DOHH2 (cell line): ENCODE results near the gene LGR6.

Source experiments
- H3F3A ChIP-seq: fragments of 200-600 bp; sonication (generic), shearing (Covaris generic); 2 replicates; pipeline ENCODE4 v1.6.0; 2016; ENCODE audit warnings: antibody characterized with exemption, mild to moderate bottlenecking; ENCODE audit not compliant: control insufficient read depth, insufficient read depth
- H3K27ac ChIP-seq: fragments of 200-600 bp; sonication (generic); 2 replicates; pipeline ENCODE4 v1.5.1; 2014; ENCODE audit warnings: low read depth, mild to moderate bottlenecking, low read length, moderate library complexity
- H3K27me3 ChIP-seq: fragments of 200-600 bp; sonication (generic); 2 replicates; pipeline ENCODE4 v1.6.1; 2014; ENCODE audit warnings: mild to moderate bottlenecking, low read length, mixed read lengths; ENCODE audit not compliant: control insufficient read depth
- H3K36me3 ChIP-seq: fragments of 200-600 bp; sonication (generic); 2 replicates; pipeline ENCODE4 v1.6.1; 2014; ENCODE audit warnings: mild to moderate bottlenecking, low read length, moderate library complexity, mixed read lengths; ENCODE audit not compliant: control insufficient read depth
- H3K4me1 ChIP-seq: fragments of 200-600 bp; sonication (generic); 2 replicates; pipeline ENCODE4 v1.6.1; 2014; ENCODE audit warnings: mild to moderate bottlenecking, low read length, mixed read lengths; ENCODE audit not compliant: control insufficient read depth
- H3K4me2 ChIP-seq: fragments of 200-600 bp; sonication (generic); 2 replicates; pipeline ENCODE4 v1.6.0; 2014; ENCODE audit warnings: mild to moderate bottlenecking, low read length, moderate library complexity
- H3K4me3 ChIP-seq: fragments of 200-600 bp; sonication (generic); 2 replicates; pipeline ENCODE4 v1.5.1; 2014; ENCODE audit warnings: mild to moderate bottlenecking, low read length, mixed read lengths
- H3K79me2 ChIP-seq: fragments of 200-600 bp; sonication (generic); 2 replicates; pipeline ENCODE4 v1.6.1; 2014; ENCODE audit warnings: mild to moderate bottlenecking, low read length, mixed read lengths; ENCODE audit not compliant: control insufficient read depth
- H3K9me2 ChIP-seq: fragments of 200-600 bp; sonication (generic); replicated peaks from 2 replicates; pipeline ENCODE4 v1.6.1; 2014; ENCODE audit warnings: mild to moderate bottlenecking, low read length, mixed read lengths; ENCODE audit not compliant: control insufficient read depth
- H3K9me3 ChIP-seq: fragments of 200-600 bp; sonication (generic); 2 replicates; pipeline ENCODE4 v1.6.1; 2014; ENCODE audit warnings: antibody characterized with exemption, low read length, mixed read lengths; ENCODE audit not compliant: control insufficient read depth, insufficient read depth
- H4K20me1 ChIP-seq: fragments of 200-600 bp; sonication (generic); 2 replicates; pipeline ENCODE4 v1.6.0; 2014; ENCODE audit warnings: low read depth, mild to moderate bottlenecking, antibody characterized with exemption, low read length, moderate library complexity; ENCODE audit not compliant: control insufficient read depth, insufficient read depth
- CTCF ChIP-seq: fragments of 200-600 bp; sonication (generic); IDR thresholded peaks from one replicate; pipeline ENCODE4 v1.5.1; 2014; ENCODE audit warnings: antibody characterized with exemption, mild to moderate bottlenecking, low read depth, low read length; ENCODE audit not compliant: poor library complexity, severe bottlenecking
- EZH2phosphoT487 ChIP-seq: fragments of 200-600 bp; sonication (generic); IDR thresholded peaks from 2 replicates; pipeline ENCODE4 v1.6.1; 2017; ENCODE audit warnings: borderline replicate concordance, mild to moderate bottlenecking, antibody characterized with exemption, low read length, moderate library complexity, mixed read lengths

The LGR6 gene

DNA sequence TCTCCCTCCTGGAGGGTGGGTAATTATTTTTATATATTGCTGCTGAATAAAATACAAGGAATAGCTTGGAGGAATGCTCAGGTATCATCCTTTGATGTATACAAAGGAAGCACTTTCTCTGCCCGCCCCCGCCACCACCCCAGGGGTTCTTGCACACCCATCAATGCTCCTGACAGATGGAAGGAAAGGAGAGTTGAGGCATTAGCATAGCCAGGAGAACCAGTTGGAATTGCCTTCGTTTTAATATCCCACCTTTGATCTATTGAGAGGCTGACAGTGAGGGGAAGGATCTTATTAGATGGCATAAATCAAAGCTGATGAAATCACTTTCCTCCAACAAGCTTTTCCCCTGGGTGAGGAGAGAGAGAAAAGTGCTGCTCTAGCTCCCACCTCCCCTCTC, 71.1 kb downstream of the LGR6 start:
- Histone ChIP-seq H3K4me2 (no peak overlapping the region), H3K4me3 (no peak overlapping the region), H3K9me2 (no peaks in the 10 kb centered on the region), H4K20me1 (no peaks in the 10 kb centered on the region), H3K79me2 (no peaks in the 10 kb centered on the region), H3K36me3 (no peaks in the 10 kb centered on the region), H3F3A (no peaks in the 10 kb centered on the region), H3K27me3 (peaks cover 45% of the 10 kb centered on the region), H3K9me3 (no peaks in the 10 kb centered on the region), H3K27ac (no peak overlapping the region), H3K4me1 (no peaks in the 10 kb centered on the region)
- no peak for TF ChIP-seq CTCF
- TF ChIP-seq EZH2phosphoT487 = no peak

DNA sequence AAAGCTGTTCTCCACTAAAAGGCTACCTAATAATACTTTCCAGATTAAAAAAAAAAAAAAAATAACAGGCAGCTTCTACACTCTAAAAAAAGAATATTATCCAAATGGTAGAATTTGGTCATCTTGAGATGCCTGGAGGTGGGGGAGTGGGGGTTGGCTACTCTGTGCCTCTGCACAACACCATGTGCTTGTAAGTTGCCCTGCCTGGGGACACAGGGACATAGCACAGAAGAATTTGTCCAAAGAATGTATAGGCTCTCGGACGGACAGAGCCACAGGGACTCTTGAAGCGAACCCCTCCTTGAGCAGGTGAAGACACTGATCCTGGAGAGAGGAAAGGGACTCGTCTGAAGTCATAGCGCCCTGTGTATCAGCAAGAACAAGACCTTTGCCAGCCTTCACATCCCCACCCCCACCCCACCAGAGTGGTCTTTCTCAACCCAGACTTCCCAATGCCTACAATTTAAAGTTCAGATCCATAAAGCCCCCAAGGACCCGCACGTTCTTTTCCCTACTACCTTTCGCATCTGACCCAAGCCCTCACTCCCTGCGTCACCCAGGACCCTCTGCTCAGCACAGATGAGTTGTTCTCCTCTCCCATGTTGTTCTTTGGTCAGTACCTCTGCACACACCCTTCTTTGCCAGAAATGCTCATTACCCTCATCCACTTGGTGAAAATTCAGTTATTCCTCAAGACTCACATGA, 72.6 kb downstream of the LGR6 start:
- no peaks in the 10 kb centered on the region for H3K9me2 ChIP-seq
- H4K20me1 ChIP-seq = no peaks in the 10 kb centered on the region
- H3K9me3 ChIP-seq = no peaks in the 10 kb centered on the region
- H3K4me1 ChIP-seq = no peaks in the 10 kb centered on the region
- H3K4me2 ChIP-seq = no peak overlapping the region
- no peak for TF ChIP-seq EZH2phosphoT487
- H3K4me3 ChIP-seq = no peak overlapping the region
- no peaks in the 10 kb centered on the region for H3K79me2 ChIP-seq
- H3F3A ChIP-seq = no peaks in the 10 kb centered on the region
- no peaks in the 10 kb centered on the region for H3K36me3 ChIP-seq
- peaks cover 53% of the 10 kb centered on the region for H3K27me3 ChIP-seq
- no peak overlapping the region for H3K27ac ChIP-seq

- H3K4me3 ChIP-seq = no peak overlapping the region
- no peaks in the 10 kb centered on the region for H3K36me3 ChIP-seq
- no peaks in the 10 kb centered on the region for H4K20me1 ChIP-seq
- TF ChIP-seq CTCF = no peak
- no peaks in the 10 kb centered on the region for H3K4me1 ChIP-seq
- no peaks in the 10 kb centered on the region for H3K9me2 ChIP-seq
- H3K27me3 ChIP-seq = peaks cover 53% of the 10 kb centered on the region
- H3K79me2 ChIP-seq = no peaks in the 10 kb centered on the region
- no peaks in the 10 kb centered on the region for H3F3A ChIP-seq
- no peak overlapping the region for H3K27ac ChIP-seq
- no peaks in the 10 kb centered on the region for H3K9me3 ChIP-seq
- no peak overlapping the region for H3K4me2 ChIP-seq
These were observed 74.4 kb downstream of the LGR6 start for GRCh38 chr1:202268032-202268431.

DNA sequence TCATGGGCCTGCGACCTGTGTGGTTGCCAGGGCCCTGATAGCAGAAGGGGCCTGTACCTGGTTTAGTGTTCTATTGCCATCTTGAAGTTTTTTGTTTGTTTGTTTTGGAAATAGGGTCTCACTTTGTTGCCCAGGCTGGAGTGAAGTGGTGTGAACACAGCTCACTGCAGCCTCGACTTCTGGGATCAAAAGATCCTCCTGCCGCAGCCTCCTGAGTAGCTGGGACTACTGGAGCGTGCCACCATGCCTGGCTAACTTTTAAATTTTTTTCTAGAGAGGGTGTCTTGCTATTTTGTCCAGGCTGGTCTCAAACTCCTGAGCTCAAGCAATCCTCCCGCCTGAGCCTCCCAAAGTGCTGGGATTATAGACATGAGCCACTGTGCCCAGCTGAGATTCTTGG, 75.2 kb downstream of the LGR6 start:
- Histone ChIP-seq H4K20me1 (no peaks in the 10 kb centered on the region), H3K27ac (no peak overlapping the region), H3K27me3 (peaks cover 47% of the 10 kb centered on the region), H3K4me2 (no peak overlapping the region), H3K9me2 (no peaks in the 10 kb centered on the region), H3K9me3 (no peaks in the 10 kb centered on the region), H3K79me2 (no peaks in the 10 kb centered on the region), H3K4me1 (no peaks in the 10 kb centered on the region), H3F3A (no peaks in the 10 kb centered on the region), H3K4me3 (no peak overlapping the region), H3K36me3 (no peaks in the 10 kb centered on the region)
- TF ChIP-seq EZH2phosphoT487 (no peak), CTCF (no peak)
